Immature natural killer cell (primary cell): ENCODE data around the gene CST9. TPM values are rescaled to one million over a fixed set of nuclear protein-coding genes. Genes with fewer than 3 reads are reported as not detected.
"Not testable (repeated sequence)": the region's sequence is repeated elsewhere in the genome, so short reads cannot be mapped to it uniquely, and the experiment has no call there.

Experiments used
- DNase-seq, 3 donors: peaks; one replicate each; pipeline ENCODE4 v3.0.0; 2022; ENCODE audit warnings: mixed read lengths in 1 of 3
- H3K27ac Mint-ChIP-seq, 6 donors: one replicate each; pipeline ENCODE4 v1.8.0; 2020; ENCODE audit warnings: mixed read lengths in 6 of 6, mild to moderate bottlenecking in 5 of 6, inconsistent platforms in 4 of 6, moderate library complexity in 3 of 6
- H3K27me3 Mint-ChIP-seq, 3 donors: one replicate each; pipeline ENCODE4 v1.8.0; 2020 to 2021; ENCODE audit warnings: low read depth in 3 of 3, mild to moderate bottlenecking in 3 of 3, mixed read lengths in 3 of 3, moderate library complexity in 3 of 3, inconsistent platforms in 1 of 3
- H3K36me3 Mint-ChIP-seq, 3 donors: one replicate each; pipeline ENCODE4 v1.8.0; 2020; ENCODE audit warnings: mixed read lengths in 3 of 3, inconsistent platforms in 2 of 3, mild to moderate bottlenecking in 2 of 3
- H3K4me1 Mint-ChIP-seq, 2 donors: one replicate each; pipeline ENCODE4 v1.8.0; 2020; ENCODE audit warnings: inconsistent platforms in 2 of 2, mild to moderate bottlenecking in 2 of 2, mixed read lengths in 2 of 2, moderate library complexity in 1 of 2
- H3K4me3 Mint-ChIP-seq, 5 donors: one replicate each; pipeline ENCODE4 v1.8.0; 2020; ENCODE audit warnings: mild to moderate bottlenecking in 5 of 5, mixed read lengths in 5 of 5, inconsistent platforms in 3 of 5, moderate library complexity in 3 of 5
- H3K9me3 Mint-ChIP-seq, 6 donors: one replicate each; pipeline ENCODE4 v1.8.0; 2020; ENCODE audit warnings: mild to moderate bottlenecking in 6 of 6, mixed read lengths in 6 of 6, inconsistent platforms in 4 of 6, moderate library complexity in 3 of 6
- polyA plus RNA-seq, 3 donors: library from polyadenylated mRNA; unstranded; fragments of 300-500 nt; fragmentation: Illumina TruSeq; gene quantifications; one replicate each; pipeline ENCODE4 v1.2.3, GENCODE V29; 2021

Gene CST9
- polyA plus RNA-seq, 3 donors from 2014 or later: not detected

DNA sequence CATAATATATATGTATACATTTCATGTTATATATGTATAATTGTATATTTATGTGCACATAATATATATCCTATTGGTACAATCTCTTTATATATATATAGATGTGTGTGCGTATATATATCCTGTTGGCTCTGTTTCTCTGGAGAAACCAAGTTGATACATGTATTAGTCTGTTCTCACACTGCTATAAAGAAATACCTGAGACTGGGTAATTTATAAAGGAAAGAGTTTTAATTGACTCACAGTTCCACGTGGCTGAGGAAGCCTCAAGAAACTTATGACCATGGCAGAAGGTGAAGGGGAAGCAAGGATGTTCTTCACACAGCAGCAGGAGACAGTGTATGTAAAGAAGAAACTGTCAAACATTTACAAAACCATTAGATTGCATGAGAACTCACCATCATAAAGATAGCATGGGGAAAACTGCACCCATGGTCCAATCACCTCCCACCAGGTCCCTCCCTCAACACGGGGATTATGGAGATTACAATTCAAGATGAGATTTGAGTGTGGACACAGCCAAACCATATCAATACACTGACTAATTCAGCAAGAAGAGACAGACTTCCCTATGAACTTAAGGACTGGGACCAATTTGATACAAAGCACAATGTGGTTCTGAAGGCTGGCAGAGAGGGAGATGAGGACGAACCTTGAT lies 18.1 kb upstream of the CST9 start:
- no peak overlapping the region for H3K4me3 Mint-ChIP-seq
- H3K9me3 Mint-ChIP-seq: peaks cover 0 to 1% (median 0%) of the 10 kb centered on the region in 6 donors
- no peak overlapping the region for H3K27ac Mint-ChIP-seq
- DNase-seq: no peak
- H3K4me1 Mint-ChIP-seq: peaks cover 4 to 6% of the 10 kb centered on the region in 2 donors
- H3K27me3 Mint-ChIP-seq: peaks cover 0 to 8% (median 5%) of the 10 kb centered on the region in 3 donors
- H3K36me3 Mint-ChIP-seq: peaks cover 0 to 3% (median 0%) of the 10 kb centered on the region in 3 donors

DNA sequence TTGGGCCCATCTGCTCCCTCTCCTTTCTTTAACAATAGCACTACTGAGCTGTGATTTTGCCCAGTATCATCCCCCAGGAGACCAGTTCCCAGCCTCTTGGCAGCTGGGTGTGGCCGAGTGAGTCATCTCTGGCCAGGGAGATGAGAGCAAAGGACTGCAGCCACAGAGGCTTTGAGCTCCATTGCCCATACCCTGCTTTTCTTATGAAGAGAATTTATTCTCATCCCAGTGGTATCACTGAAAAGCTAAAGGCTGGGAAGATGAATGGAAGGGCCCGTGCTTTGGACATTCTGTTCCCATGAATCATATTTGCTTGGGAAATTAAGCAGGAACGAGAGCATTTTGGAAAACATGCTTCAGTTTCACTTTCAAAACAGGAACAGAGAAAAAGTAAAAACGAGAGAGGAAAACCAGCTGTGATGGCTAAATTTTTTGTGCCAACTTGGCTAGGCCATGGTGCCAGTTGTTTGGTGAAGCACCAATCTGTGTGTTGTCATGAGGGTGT lies 17.2 kb upstream of the CST9 start:
- Mint-ChIP-seq H3K36me3 (no peaks in the 10 kb centered on the region), H3K4me3 (peak overlapping the region in 1 of 5 donors; percentile 46), H3K27me3 (peaks cover 4 to 5% (median 5%) of the 10 kb centered on the region in 3 donors), H3K4me1 (peaks cover 4 to 6% of the 10 kb centered on the region in 2 donors), H3K9me3 (peaks cover 0 to 1% (median 0%) of the 10 kb centered on the region in 6 donors), H3K27ac (no peak overlapping the region)
- no peak for DNase-seq

DNA sequence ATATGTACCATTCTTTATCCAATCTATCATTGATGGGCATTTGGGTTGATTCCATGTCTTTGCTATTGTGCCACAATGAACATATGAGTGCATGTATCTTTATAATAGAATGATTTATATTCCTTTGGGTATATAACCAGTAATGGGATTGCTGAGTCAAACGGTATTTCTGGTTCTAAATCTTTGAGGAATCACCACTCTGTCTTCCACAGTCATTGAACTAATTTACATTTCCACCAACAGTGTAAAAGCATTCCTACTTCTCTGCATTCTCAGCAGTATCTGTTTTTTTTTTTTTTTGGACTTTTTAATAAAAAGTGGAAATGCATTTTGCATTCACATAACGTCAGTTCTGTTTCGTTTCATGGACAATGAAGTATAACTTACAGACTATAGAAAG lies 16.7 kb upstream of the CST9 start:
- H3K4me1 Mint-ChIP-seq, H3K9me3 Mint-ChIP-seq: not testable (repeated sequence)

DNA sequence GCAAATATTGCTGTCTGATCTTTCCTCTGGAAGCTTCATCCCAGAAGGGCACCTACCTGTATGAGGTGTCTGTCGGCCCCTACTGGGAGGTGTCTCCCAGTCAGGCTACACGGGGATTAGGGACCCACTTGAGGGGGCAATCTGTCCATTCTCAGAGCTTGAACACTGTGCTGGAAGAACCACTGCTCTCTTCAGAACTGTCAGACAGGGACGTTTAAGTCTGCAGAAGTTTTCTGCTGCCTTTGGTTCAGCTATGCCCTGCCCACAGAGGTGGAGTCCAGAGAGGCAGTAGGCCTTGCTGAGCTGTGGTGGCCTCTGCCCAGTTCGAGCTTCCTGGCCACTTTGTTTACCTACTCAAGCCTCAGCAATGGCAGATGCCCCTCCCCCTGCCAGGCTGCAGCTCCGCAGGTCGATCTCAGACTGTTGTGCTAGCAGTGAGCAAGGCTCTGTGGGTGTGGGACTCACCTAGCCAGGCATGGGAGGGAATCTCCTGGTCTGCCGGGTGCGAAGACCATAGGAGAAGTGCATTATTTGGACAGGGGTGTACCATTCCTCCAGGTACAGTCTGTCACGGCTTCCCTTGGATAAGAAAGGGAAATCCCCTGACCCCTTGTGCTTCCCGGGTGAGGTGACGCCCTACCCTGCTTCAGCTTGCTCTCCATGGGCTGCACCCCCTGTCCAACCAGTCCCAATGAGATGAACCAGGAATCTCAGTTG lies 15.1 kb upstream of the CST9 start:
- not testable (repeated sequence) for H3K9me3 Mint-ChIP-seq, H3K36me3 Mint-ChIP-seq, H3K4me3 Mint-ChIP-seq, H3K27me3 Mint-ChIP-seq, H3K27ac Mint-ChIP-seq, H3K4me1 Mint-ChIP-seq, DNase-seq

More for the DNA sequence above, 16.7 kb upstream of the CST9 start:
- H3K27me3 Mint-ChIP-seq, DNase-seq, H3K36me3 Mint-ChIP-seq, H3K4me3 Mint-ChIP-seq, H3K27ac Mint-ChIP-seq: not testable (repeated sequence)

DNA sequence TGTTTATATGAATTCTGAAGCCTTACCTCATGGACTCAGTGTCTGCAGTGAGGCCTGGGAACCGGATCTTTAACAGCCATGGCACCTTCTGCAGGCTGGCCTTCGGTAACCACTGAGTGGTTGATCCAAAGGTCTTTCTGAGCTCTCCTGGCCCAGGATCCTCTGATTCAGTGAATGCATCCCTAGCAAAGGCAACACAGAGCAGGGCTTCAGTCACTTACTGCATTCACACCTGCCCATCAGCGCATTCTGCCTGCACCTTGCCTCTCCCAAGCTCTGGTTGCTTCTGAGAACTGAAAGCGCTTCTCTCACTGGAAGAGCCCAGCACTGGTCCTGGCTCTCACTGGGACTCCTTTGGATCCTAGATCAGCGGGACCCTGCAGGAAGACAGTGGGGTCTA lies 8.4 kb upstream of the CST9 start:
- H3K9me3 Mint-ChIP-seq: peaks cover 0 to 1% (median 0%) of the 10 kb centered on the region in 6 donors
- no peak overlapping the region for H3K4me3 Mint-ChIP-seq
- no peaks in the 10 kb centered on the region for H3K36me3 Mint-ChIP-seq
- H3K27me3 Mint-ChIP-seq: peaks cover 6 to 7% (median 7%) of the 10 kb centered on the region in 3 donors
- H3K4me1 Mint-ChIP-seq: no peaks in the 10 kb centered on the region
- H3K27ac Mint-ChIP-seq: no peak overlapping the region
- DNase-seq: no peak

DNA sequence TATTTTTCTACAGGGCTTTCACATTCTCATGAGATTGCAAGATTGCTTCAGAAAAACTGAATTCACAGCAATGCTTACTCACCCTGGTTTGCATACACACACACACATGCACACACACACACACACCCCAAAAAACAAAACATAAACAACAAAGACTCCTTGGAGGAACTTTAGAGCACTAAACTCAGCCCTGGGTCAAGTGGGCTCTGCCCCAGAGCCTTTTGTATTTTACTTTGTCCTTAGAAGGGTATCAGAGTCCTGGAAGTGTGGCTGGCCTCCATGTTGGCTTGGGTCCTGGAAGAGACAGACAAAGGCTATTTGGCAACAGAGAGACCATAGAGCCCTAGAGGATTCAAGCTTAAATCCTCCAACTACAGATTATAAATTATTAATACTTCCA lies 8.0 kb upstream of the CST9 start:
- Mint-ChIP-seq H3K27ac (no peak overlapping the region), H3K4me3 (no peak overlapping the region), H3K27me3 (peaks cover 6 to 7% (median 7%) of the 10 kb centered on the region in 3 donors), H3K4me1 (no peaks in the 10 kb centered on the region), H3K9me3 (no peaks in the 10 kb centered on the region), H3K36me3 (no peaks in the 10 kb centered on the region)
- no peak for DNase-seq

DNA sequence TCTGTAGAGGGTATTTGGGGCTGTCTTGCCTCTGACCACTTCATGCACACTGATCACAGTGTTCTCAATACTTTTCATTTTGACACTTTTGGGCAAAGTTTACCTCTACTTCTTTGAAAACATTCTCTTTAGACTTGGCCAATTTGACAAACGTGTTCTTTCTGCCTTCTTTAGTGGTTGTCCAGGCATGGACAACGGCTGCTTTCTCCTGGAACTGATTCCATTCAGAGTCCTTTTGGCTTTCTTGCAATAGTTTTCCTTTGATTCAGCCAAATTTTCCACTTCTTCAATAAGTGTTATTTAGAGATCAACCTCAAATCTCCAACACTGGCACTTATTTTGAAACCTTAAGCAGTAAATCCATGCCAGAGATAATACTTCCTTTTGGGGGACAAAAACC lies 6.7 kb upstream of the CST9 start:
- Mint-ChIP-seq H3K27ac (peak overlapping the region in 1 of 6 donors; percentile 66), H3K9me3 (no peaks in the 10 kb centered on the region), H3K4me1 (no peaks in the 10 kb centered on the region), H3K4me3 (no peak overlapping the region), H3K36me3 (no peaks in the 10 kb centered on the region), H3K27me3 (peaks cover 3 to 7% (median 6%) of the 10 kb centered on the region in 3 donors)
- DNase-seq: no peak

DNA sequence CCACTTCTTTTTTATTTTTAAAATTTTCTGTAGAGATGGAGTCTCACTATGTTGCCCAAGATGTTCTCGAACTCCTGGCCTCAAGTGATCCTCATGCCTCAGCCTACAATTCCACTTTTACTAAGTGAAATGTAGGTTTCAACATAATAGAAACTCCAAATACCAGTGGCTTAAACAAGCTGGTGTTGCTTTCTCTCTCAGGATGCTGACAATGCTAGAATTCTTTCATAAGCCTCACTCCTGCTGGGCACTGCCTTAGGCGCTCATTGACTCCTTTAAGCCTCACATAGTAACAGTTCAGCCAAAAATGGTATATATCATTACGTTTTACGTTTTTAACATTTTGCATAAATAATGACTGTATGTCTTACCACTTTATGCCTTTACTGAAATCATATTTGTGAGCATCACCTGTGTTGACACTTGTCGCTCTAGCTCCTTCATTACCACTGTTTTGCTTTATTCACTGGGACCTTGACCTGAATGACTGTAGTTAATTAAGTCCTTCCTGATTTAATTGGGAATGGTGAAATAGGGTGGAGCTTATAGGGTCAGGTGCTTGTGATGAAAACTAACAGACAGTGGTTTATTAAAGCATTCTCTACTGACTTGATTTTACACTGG lies 3.9 kb upstream of the CST9 start:
- H3K36me3 Mint-ChIP-seq: no peaks in the 10 kb centered on the region
- H3K27me3 Mint-ChIP-seq: peaks cover 2 to 5% (median 4%) of the 10 kb centered on the region in 3 donors
- no peak overlapping the region for H3K27ac Mint-ChIP-seq
- peaks cover 6 to 8% of the 10 kb centered on the region in 2 donors for H3K4me1 Mint-ChIP-seq
- H3K9me3 Mint-ChIP-seq: no peaks in the 10 kb centered on the region
- DNase-seq: no peak
- H3K4me3 Mint-ChIP-seq: no peak overlapping the region

DNA sequence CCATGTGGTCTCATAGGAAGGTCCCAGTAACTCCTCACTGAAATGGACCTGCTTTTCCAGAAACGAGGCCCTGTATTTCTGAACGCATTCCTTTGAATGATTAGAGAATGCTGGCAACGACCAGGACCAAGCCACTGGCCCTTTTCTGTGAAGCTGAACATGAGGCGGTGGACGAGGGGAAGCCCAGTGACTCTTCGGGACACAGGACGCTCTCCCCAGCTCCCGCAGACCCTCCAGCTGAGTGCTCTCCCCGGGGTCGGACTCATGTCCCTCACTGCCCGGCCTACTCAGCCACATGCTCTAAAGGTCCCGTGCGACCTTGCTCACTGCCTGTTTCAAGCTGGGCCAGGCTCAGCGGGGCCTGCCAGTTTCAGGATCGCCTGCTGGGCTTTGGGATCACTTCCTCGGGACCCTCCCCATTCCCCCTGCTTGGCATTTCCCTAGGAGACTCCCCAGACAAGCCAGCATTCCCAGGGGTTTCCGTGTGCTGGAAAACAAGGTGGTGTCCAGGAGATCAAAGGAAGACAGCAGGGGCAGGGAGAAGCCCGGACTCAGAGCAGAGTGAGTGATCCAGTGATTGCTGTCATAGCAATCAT lies 2.6 kb upstream of the CST9 start:
- no peak for DNase-seq
- peaks cover 6 to 8% of the 10 kb centered on the region in 2 donors for H3K4me1 Mint-ChIP-seq
- H3K4me3 Mint-ChIP-seq: no peak overlapping the region
- peaks cover 2 to 5% (median 4%) of the 10 kb centered on the region in 3 donors for H3K27me3 Mint-ChIP-seq
- no peak overlapping the region for H3K27ac Mint-ChIP-seq
- H3K9me3 Mint-ChIP-seq: no peaks in the 10 kb centered on the region
- no peaks in the 10 kb centered on the region for H3K36me3 Mint-ChIP-seq

DNA sequence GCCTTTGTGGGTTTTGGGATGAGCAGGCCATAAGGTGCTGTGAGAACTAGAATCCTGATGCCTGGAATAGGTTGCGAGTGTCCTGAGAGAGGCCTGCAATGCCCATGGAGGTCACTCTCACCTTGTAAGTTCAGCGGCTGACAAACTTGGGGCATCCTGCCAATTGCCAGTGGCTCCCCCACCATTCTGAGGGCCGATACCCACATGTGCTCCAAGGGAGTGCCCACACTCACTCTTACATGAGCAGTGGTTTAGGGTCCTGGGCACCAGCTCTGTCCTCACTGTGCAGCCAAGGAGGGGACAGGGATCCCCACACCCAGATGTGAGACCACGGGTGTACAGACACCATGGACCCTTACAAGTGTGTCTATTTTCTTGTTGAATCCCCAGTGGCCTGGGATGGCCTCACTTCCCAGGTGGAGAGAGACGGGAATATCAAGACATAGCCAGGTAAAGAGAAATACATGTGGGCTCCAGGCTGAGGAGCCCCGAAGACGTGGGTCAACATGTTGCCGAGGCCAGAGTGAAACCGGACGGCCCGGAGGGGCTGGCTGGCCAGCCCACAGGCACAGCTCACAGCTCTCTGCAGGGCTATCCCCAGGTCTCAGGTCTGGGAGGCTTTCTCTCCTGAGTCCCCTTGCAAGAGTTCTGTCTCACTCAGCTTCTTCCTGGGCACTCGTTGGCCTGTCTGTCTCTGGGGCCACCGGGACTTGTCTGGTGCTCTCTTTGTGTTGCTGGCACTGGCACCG lies 2.0 kb upstream of the CST9 start:
- Mint-ChIP-seq H3K27me3 (peaks cover 2 to 5% (median 4%) of the 10 kb centered on the region in 3 donors), H3K4me1 (peaks cover 6 to 8% of the 10 kb centered on the region in 2 donors), H3K4me3 (no peak overlapping the region), H3K27ac (no peak overlapping the region), H3K9me3 (no peaks in the 10 kb centered on the region), H3K36me3 (no peaks in the 10 kb centered on the region)
- DNase-seq: no peak

DNA sequence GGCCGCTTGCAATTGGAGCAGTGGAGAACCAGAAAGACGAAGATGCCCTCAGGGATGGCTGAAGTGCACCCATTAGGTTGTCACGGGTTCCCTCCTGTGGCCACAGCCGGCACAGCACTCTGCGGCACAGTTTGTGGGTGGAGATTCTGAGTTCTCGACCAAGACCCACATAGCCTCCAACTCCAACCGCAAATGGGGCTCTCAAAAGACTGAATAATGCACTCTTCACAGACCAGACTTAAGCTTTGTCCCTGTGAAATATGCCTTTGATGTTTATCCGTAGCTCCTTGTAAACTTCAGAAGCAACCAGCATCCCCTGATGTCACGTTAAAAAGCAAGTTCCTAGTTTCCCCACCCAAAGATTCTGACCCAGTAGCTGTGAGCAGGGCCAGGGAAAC lies 934 bp upstream of the CST9 start:
- H3K4me3 Mint-ChIP-seq: peak overlapping the region in 2 of 5 donors; percentile 25 to 60
- H3K4me1 Mint-ChIP-seq: peaks cover 6 to 8% of the 10 kb centered on the region in 2 donors
- H3K9me3 Mint-ChIP-seq: no peaks in the 10 kb centered on the region
- H3K27ac Mint-ChIP-seq: peak overlapping the region in 2 of 6 donors; percentile 55 to 84
- H3K36me3 Mint-ChIP-seq: no peaks in the 10 kb centered on the region
- peaks cover 2 to 5% (median 4%) of the 10 kb centered on the region in 3 donors for H3K27me3 Mint-ChIP-seq
- peak; percentile 76 to 82 (median 78) for DNase-seq

DNA sequence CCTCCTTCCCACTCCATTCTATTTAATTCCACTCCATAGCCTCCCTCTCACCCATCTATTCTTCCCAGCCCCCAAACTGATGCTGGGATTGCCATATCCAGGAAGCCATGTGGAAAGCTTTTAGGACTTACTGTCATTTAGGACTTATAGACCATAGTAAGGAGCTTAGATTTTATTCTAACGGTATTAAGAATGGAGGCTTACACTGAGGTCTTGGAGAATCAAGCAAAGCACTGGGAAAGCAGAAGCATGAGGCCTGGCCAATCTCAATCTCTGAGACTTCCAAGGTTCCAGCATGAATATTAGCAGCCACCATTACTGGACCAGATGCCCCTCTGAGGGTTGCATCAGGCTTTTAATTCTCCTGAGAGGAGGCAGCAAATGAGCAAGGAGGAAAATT lies 1.4 kb downstream of the CST9 start:
- H3K27me3 Mint-ChIP-seq: peaks cover 2 to 5% (median 3%) of the 10 kb centered on the region in 3 donors
- DNase-seq: no peak
- H3K4me1 Mint-ChIP-seq: peaks cover 6 to 8% of the 10 kb centered on the region in 2 donors
- H3K9me3 Mint-ChIP-seq: no peaks in the 10 kb centered on the region
- H3K4me3 Mint-ChIP-seq: no peak overlapping the region
- H3K36me3 Mint-ChIP-seq: no peaks in the 10 kb centered on the region
- H3K27ac Mint-ChIP-seq: no peak overlapping the region

DNA sequence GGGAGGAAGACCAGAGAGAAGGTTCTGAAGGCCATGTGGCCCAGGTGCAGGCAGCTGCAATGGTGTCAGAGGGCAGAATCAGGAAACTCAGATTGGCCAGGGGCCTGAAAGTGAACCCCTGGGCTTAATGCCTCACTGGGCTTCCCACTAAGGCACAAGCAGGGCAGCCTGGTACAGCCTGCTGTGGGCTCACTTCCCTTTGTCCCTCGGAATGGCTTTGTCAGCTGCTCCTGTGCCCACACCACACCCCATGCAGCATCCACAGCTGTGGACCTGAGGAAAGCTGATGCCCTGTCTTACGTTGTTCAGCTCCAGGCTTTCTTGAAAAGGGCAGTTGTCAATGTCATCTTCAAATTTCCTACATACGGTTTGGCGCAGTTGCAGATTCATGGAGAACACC lies 2.4 kb downstream of the CST9 start:
- Mint-ChIP-seq H3K9me3 (peaks cover 0 to 1% (median 0%) of the 10 kb centered on the region in 6 donors), H3K4me3 (no peak overlapping the region), H3K27me3 (peaks cover 2 to 3% (median 3%) of the 10 kb centered on the region in 3 donors), H3K4me1 (peaks cover 6 to 8% of the 10 kb centered on the region in 2 donors), H3K36me3 (no peaks in the 10 kb centered on the region), H3K27ac (no peak overlapping the region)
- no peak for DNase-seq
